Activated T-cell treated with anti-CD3 and anti-CD28 coated beads, Interleukin-2, amount 50 U/mL, for 24 hours (primary cell): Measurements from ENCODE around the gene PAXX.

Source experiments
- DNase-seq: peaks from one replicate; pipeline ENCODE4 v3.0.0-alpha.2; 2020
- H3K27ac Mint-ChIP-seq: 2 replicates; pipeline ENCODE4 v1.8.0; 2020; ENCODE audit warnings: mild to moderate bottlenecking, mixed read lengths
- H3K27me3 Mint-ChIP-seq: 2 replicates; pipeline ENCODE4 v1.8.0; 2020; ENCODE audit warnings: mixed read lengths
- H3K36me3 Mint-ChIP-seq: 2 replicates; pipeline ENCODE4 v1.8.0; 2020; ENCODE audit warnings: low read depth, mixed read lengths
- H3K4me1 Mint-ChIP-seq: 2 replicates; pipeline ENCODE4 v1.8.0; 2020; ENCODE audit warnings: low read depth, mixed read lengths
- H3K4me3 Mint-ChIP-seq: 2 replicates; pipeline ENCODE4 v1.8.0; 2020; ENCODE audit warnings: mild to moderate bottlenecking, moderate library complexity, mixed read lengths
- H3K9me3 Mint-ChIP-seq: 2 replicates; pipeline ENCODE4 v1.8.0; 2020; ENCODE audit warnings: mixed read lengths

The PAXX gene

DNA sequence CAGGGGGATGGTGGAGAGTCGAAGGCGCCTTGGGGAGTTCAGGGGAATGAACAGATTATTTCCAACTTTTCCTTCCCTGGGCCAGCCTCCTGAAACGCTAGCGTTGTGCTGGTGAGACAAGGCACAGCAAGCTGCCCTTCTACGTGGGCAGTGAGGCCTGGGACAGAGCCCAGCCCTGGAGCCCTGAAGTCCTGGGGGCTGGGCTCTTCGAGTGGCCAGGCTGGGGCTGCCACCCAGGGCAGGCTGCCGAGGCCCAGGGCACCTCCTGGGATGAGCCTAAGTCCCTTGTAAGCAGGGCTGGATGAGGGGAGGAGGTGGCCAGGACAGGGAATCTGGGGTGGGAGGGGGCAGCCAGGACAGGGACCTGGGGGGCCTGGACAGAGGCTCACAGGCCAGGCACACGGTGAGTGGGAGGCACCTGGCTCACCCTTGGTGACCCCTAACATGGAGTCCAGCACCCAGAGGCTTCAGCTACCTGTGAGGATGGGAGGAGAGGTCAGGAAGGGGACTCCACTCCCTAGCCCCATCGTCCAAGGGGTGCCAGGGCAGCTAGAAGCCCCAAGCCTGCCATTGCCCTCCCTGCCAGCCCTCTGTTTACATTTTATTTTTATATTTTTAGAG lies 41.5 kb upstream of the PAXX start:
- no peaks in the 10 kb centered on the region for H3K9me3 Mint-ChIP-seq
- peak overlapping the region; percentile 88 for H3K27ac Mint-ChIP-seq
- H3K27me3 Mint-ChIP-seq: no peaks in the 10 kb centered on the region
- peaks cover 15% of the 10 kb centered on the region for H3K4me1 Mint-ChIP-seq
- H3K36me3 Mint-ChIP-seq: no peaks in the 10 kb centered on the region
- DNase-seq: no peak
- peak overlapping the region; percentile 81 for H3K4me3 Mint-ChIP-seq

DNA sequence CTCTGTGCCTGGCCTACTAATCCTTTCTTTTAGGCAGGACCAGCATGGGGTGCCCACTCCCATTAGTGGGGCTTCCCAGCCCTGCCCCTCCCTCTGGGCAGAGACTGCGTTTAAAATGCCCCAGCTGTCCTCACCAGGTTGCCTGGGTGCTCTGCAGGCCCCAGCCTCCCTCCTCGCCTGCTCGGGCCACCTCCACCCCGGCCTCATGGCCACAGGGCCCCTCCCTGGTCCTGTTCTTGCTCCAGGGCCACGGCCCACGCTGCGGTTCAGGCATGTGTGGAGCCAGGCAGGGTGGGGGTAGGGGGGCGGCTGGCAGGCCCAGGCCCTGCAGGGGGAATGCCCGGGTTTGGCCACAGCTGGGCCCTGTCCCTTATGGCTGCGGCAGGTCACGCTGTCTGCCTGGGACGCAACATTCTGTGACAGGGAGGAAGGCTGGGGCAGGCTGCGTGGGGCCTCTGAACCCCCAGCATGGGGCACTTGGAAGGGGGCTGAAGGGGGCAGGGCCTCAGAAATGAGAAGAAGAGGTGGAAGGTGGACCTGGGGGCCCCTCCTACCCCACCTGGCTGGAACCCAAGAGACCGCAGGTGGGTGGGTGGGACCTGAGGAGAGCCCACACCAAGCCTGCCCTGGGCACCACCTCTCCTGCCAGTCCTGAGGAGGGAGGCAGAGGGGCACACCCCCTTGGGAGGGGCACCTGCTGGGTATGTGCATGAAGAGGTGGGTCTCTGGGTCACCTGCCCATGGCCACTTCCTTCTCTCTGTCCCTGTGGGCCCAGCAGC lies 40.5 kb upstream of the PAXX start, which contains the start of gene LCN12:
TSS of gene LCN12 (plus strand) at position 733 of the 780 bp plus-strand sequence. CDS start 55 bp downstream, outside the sequence.
- Mint-ChIP-seq H3K36me3 (no peaks in the 10 kb centered on the region), H3K4me3 (no peak within 1 kb of the TSS), H3K27ac (no peak within 1 kb of the TSS), H3K4me1 (peaks cover 15% of the 10 kb centered on the region), H3K27me3 (no peaks in the 10 kb centered on the region), H3K9me3 (peaks cover 2% of the 10 kb centered on the region)
- DNase-seq: no peak

DNA sequence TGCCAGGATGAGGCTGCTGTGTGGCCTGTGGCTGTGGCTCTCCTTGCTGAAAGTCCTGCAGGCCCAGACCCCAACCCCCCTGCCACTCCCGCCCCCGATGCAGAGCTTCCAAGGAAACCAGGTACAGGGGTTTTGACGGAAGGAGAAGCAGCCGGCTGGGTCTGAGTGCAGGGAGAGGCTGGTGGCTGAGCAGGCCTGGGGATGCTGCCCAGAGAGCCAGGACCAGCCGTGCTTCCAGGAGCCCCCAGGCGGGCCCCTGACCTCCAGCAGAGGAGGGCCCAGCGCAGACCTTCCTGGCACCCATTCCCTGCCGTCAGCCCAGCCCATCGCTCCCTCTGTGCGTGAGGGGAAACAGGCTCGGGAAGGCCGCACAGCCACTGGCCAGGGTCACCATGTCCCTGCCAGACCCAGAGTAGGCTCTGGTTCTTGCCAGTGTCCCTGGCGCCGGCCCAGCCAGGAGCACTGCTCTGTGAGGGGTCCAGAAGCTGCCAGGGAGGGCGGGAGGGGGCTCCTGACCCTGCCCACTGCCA lies 39.8 kb upstream of the PAXX start:
- Mint-ChIP-seq H3K36me3 (no peaks in the 10 kb centered on the region), H3K9me3 (peaks cover 2% of the 10 kb centered on the region), H3K27me3 (no peaks in the 10 kb centered on the region), H3K4me3 (no peak overlapping the region), H3K27ac (no peak overlapping the region), H3K4me1 (peaks cover 13% of the 10 kb centered on the region)
- no peak for DNase-seq

DNA sequence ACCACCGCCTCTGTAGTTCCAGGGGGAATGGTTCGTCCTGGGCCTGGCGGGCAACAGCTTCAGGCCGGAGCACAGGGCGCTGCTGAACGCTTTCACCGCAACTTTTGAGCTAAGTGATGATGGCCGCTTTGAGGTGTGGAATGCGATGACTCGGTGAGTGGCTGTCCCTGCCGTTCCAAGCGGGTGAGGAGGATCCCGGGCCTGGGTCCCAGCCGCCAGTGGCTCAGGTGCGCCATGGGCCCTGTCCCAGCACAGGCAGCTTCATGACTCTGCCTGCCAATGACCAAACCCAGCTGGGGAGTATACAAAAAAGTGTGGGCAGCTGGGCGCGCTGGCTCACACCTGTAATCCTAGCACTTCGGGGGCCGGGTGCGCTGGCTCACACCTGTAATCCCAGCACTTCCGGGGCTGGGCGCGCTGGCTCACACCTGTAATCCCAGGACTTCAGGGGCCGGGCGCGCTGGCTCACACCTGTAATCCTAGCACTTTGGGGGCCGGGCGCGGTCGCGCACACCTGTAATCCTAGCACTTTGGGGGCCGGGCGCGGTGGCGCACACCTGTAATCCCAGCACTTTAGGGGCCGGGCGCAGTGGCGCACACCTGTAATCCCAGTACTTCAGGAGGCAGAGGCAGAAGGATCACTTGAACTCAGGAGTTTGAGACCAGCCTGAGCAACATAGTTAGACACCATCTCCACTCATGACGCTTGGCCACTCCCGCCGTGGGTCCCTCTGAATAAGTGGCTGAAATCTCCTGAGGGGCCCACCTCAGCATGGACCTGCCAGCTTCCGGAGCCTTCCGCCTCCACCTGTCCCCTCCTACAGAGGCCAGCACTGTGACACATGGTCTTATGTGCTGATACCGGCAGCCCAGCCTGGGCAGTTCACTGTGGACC lies 39.1 kb upstream of the PAXX start:
- H3K36me3 Mint-ChIP-seq: no peaks in the 10 kb centered on the region
- no peaks in the 10 kb centered on the region for H3K27me3 Mint-ChIP-seq
- no peak overlapping the region for H3K4me3 Mint-ChIP-seq
- H3K9me3 Mint-ChIP-seq: peaks cover 2% of the 10 kb centered on the region
- DNase-seq: no peak
- peaks cover 12% of the 10 kb centered on the region for H3K4me1 Mint-ChIP-seq
- H3K27ac Mint-ChIP-seq: no peak overlapping the region

DNA sequence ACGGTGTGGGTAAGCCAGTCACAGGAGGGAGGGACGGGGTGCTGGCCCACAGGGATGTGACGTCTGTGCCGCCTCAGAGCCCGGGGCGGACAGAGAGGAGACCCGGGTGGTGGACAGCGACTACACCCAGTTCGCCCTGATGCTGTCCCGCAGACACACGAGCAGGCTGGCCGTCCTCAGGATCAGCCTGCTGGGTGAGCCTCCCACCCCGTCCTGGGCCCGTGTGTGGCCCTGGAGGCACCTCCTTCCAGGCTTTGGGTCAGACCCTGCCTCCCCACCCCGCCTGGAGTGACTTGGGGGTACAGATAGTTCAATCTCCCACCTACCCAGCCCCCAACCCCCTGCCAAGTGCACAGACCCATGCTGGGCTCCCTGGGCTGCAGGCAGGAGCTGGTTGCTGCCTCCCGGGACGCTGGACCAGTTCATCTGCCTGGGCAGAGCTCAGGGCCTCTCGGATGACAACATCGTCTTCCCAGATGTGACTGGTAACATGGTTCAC lies 38.4 kb upstream of the PAXX start:
- no peaks in the 10 kb centered on the region for H3K27me3 Mint-ChIP-seq
- H3K27ac Mint-ChIP-seq: no peak overlapping the region
- peaks cover 10% of the 10 kb centered on the region for H3K4me1 Mint-ChIP-seq

DNA sequence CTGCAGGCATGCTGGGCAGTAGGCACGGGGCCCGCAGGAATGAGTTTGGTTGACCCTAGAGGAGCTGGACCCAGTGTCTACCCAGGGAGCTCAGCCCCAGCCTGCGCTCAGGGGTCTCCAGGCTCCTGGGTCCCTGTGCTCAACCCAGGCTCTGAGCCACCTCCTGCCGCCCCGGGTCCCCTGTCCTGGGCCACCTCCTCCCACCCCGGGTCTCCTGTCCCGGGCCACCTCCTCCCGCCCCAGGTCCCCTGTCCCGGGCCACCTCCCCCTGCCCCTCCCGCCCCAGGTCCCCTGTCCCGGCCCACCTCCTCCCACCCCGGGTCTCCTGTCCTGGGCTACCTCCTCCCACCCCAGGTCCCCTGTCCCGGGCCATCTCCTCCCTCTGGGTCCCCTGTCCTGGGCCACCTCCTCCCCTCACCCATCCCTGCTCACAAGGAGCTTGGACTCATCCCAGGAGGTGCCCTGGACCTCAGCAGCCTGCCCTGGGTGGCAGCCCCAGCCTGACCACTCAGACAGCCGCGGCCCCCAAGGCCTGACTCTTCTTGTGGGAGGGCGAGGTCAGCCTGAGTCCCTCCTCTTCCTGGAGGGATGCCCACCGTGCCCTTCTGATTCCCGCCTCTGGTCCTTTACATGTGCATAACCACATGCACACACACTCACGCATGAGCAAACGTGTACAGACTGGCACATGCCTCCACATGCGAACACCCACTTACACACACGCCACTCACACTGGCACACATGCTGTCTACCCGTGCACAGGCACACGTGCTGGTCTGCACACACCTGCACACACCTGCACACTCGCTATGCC lies 37.7 kb upstream of the PAXX start:
- H3K9me3 Mint-ChIP-seq: peaks cover 2% of the 10 kb centered on the region
- no peaks in the 10 kb centered on the region for H3K36me3 Mint-ChIP-seq
- H3K4me1 Mint-ChIP-seq: peaks cover 10% of the 10 kb centered on the region
- no peak for DNase-seq
- no peaks in the 10 kb centered on the region for H3K27me3 Mint-ChIP-seq
- H3K27ac Mint-ChIP-seq: no peak overlapping the region
- no peak overlapping the region for H3K4me3 Mint-ChIP-seq

More for the DNA sequence above, 38.4 kb upstream of the PAXX start:
- H3K36me3 Mint-ChIP-seq: no peaks in the 10 kb centered on the region
- no peak overlapping the region for H3K4me3 Mint-ChIP-seq
- no peak for DNase-seq
- peaks cover 2% of the 10 kb centered on the region for H3K9me3 Mint-ChIP-seq

DNA sequence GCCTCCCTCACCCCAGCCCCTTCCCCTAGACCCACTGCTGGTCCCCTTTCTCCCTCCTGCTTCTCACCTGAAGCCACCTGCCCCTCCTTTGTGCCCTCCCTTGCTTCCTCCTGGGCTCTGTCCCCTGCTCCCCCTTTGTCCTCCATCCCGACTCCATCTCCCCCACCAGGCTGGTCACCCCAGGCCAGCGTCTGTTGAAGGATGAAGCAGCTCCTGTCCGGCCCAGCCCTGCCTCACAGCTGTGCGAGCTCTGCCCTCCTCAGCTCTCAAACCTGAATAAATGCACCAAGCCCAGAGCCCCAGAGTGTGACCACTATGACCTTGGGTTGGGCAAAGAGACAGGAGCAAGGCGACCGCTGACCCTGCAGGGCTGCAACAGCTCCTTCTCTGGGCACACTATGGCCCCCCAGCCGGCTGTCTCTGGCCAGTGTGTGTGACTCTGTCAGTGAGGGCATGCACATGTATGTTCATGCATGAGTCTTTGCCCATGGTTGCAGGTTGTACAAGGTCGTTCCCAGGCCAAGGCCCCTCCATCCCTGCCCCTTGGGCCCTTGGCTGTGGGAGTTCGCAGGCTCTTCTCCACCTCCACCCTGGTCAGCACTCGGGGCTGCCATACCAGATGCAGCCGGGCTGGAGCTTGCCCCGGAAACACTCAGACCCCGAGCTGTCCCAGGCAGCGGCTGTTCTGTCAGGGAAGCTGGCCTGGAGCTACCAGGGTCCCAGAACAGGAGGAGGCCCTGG lies 36.9 kb upstream of the PAXX start:
- Mint-ChIP-seq H3K9me3 (peaks cover 2% of the 10 kb centered on the region), H3K27me3 (no peaks in the 10 kb centered on the region), H3K4me3 (no peak overlapping the region), H3K36me3 (no peaks in the 10 kb centered on the region), H3K4me1 (peaks cover 6% of the 10 kb centered on the region), H3K27ac (no peak overlapping the region)
- no peak for DNase-seq

DNA sequence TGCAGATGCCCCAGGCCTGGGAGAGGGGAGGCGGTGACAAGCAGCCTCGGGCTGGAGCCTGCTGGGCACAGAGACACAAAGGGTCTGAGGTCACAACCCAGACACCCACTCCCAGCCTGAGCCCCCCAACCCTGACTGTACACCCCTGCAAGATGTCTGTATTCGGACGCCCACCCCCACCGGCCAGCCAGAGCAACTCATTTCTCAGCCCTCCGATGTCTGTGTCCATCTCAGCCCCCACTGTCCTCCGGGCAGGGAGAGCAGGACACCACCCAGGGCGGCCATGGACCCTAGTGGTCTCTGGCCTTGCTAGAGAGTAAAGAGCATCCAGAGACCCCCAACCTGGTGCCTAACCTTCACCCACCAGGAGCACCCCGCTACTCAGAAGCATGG lies 36.3 kb upstream of the PAXX start:
- Mint-ChIP-seq H3K4me1 (peaks cover 5% of the 10 kb centered on the region), H3K27me3 (no peaks in the 10 kb centered on the region), H3K27ac (no peak overlapping the region), H3K4me3 (no peak overlapping the region), H3K9me3 (peaks cover 2% of the 10 kb centered on the region), H3K36me3 (no peaks in the 10 kb centered on the region)
- DNase-seq: no peak

DNA sequence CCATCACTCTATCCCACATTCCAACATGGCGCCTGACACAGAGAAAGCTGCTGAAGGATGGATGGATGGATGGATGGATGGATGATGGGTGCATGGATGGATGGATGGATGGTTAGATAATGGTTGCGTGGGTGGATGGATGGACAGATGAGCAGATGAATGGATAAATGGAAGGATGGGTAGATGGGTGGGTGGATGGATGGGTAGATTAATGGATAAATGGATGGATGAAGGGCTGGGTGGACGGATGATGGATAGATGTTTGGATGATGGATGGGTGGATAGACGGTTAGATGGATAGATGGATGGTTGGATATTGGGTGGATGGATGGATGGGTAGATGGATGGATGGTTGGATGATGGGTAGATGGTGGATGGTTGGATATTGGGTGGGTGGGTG lies 35.6 kb upstream of the PAXX start:
- Mint-ChIP-seq H3K4me1 (peaks cover 5% of the 10 kb centered on the region), H3K4me3 (no peak overlapping the region), H3K27me3 (no peaks in the 10 kb centered on the region), H3K27ac (no peak overlapping the region), H3K36me3 (no peaks in the 10 kb centered on the region), H3K9me3 (peaks cover 2% of the 10 kb centered on the region)
- DNase-seq: no peak

DNA sequence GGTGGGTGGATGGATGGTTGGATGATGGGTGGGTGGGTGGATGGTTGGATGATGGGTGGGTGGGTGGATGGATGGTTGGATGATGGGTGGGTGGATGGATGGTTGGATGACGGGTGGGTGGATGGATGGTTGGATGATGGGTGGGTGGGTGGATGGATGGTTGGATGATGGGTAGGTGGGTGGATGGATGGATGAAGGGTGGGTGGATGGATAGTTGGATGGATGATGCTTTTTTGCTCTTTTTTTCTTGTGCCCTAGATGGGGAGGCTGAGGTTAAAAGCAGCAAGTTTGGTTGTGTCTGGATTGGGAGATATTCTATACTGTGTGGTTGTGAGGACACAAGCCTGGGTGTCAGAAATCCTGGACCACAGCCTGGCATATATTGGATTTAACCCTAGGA lies 34.8 kb upstream of the PAXX start:
- no peak overlapping the region for H3K4me3 Mint-ChIP-seq
- no peak for DNase-seq
- no peaks in the 10 kb centered on the region for H3K27me3 Mint-ChIP-seq
- no peak overlapping the region for H3K27ac Mint-ChIP-seq
- H3K4me1 Mint-ChIP-seq: peaks cover 8% of the 10 kb centered on the region
- no peaks in the 10 kb centered on the region for H3K36me3 Mint-ChIP-seq
- H3K9me3 Mint-ChIP-seq: peaks cover 2% of the 10 kb centered on the region

DNA sequence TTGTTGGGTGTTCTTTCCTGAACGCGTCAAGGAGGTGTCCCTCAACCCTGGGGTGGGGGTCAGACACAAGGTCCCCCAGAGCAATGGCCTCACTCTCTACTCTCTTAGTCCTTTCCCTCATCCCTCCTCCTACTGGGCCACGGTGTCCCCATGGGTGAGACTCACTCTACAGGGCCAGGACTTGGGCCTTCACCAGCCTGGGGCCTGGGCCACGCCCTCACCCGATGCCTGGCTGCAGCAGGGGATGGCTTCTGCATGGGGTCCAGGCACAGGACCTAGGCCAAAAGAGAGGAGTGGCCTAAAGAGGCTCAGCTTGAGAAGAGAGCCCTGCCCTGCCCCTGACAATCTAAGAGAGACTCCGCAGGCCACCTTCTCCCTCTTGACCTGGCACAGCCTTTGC lies 34.3 kb upstream of the PAXX start:
- no peak for DNase-seq
- Mint-ChIP-seq H3K4me3 (no peak overlapping the region), H3K27me3 (no peaks in the 10 kb centered on the region), H3K27ac (no peak overlapping the region), H3K9me3 (peaks cover 2% of the 10 kb centered on the region), H3K36me3 (no peaks in the 10 kb centered on the region), H3K4me1 (peaks cover 13% of the 10 kb centered on the region)

DNA sequence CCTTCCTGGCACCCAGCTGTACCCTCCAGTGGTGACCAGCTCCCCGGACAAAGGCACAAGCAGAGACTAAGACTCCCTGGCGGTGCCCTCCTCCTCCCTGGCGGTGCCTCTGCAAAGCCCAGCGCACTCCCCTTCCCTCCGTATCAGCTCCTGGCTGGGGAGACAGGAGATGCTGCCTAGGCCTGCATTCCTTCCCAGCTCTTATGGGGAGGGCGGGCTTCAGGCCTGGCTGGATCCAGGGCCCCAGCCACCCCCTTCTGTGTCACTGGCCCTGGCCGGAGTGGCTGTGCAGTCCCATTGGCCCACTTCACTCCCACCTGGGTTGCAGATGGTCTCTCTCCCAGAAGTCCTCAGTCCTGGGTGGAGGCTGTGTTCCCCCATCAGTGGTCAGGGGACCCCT lies 33.7 kb upstream of the PAXX start:
- Mint-ChIP-seq H3K4me1 (peaks cover 15% of the 10 kb centered on the region), H3K36me3 (no peaks in the 10 kb centered on the region), H3K27ac (no peak overlapping the region), H3K9me3 (peaks cover 2% of the 10 kb centered on the region), H3K27me3 (no peaks in the 10 kb centered on the region), H3K4me3 (no peak overlapping the region)
- no peak for DNase-seq
